Psoas muscle (tissue), 8 donors: Measurements from ENCODE around the gene CPT1B. TPM values are rescaled to one million over a fixed set of nuclear protein-coding genes. Genes with fewer than 3 reads are reported as not detected.

Source experiments
- ATAC-seq, 4 donors: fragments of 200-7000 bp; cut with Tn5 transposase; one replicate each; pipeline ENCODE4 v1.9.1; 2020; ENCODE audit warnings: moderate library complexity in 3 of 4, mild to moderate bottlenecking in 2 of 4
- DNase-seq, 2 donors: peaks; one replicate each; pipeline ENCODE4 v3.0.0-alpha.2; 2020
- H3K27ac ChIP-seq: fragments of 200-600 bp; one replicate; pipeline ENCODE4 v1.8.0; 2022
- H3K27me3 ChIP-seq, 3 donors: fragments of 200-600 bp in 1 of 3; one replicate each; pipeline versions ENCODE4 v1.6.1 to v1.8.0; 2013 to 2022; ENCODE audit warnings: low read length in 2 of 3, mild to moderate bottlenecking in 2 of 3, moderate library complexity in 1 of 3; ENCODE audit not compliant: insufficient read depth in 3 of 3
- H3K36me3 ChIP-seq, 2 donors: fragments of 200-600 bp in 1 of 2; one replicate each; pipeline versions ENCODE4 v1.6.1 to v1.8.0; 2013 to 2022; ENCODE audit warnings: low read depth in 1 of 2, mild to moderate bottlenecking in 1 of 2, moderate library complexity in 1 of 2; ENCODE audit not compliant: insufficient read depth in 1 of 2
- H3K4me1 ChIP-seq: fragments of 200-600 bp; one replicate; pipeline ENCODE4 v1.8.0; 2022
- H3K4me3 ChIP-seq: fragments of 200-600 bp; one replicate; pipeline ENCODE4 v1.8.0; 2022; ENCODE audit warnings: mild to moderate bottlenecking
- H3K9me3 ChIP-seq: fragments of 200-600 bp; one replicate; pipeline ENCODE4 v1.8.0; 2022
- CTCF ChIP-seq: fragments of 200-600 bp; IDR thresholded peaks from one replicate; pipeline ENCODE4 v1.8.0; 2022; ENCODE audit warnings: antibody characterized with exemption
- WGBS, 3 donors: extraction: QIAGEN DNeasy Blood & Tissue Kit; methylation state at CpG; one replicate each; pipeline versions ENCODE4 v1.1.6 to v1.1.7; 2013; 5-methylcytosine and 5-hydroxymethylcytosine counted together
- intact Hi-C, 2 donors: fragments of 100-400 bp; cut with DNase I; formaldehyde crosslinking; loops; one replicate each; pipeline versions ENCODE4 v1.11.0 to v1.14.2; 2022
- polyA plus RNA-seq, 3 donors: library from polyadenylated mRNA; stranded (reverse); fragments of 200-250 nt; gene quantifications; one replicate each; pipeline ENCODE4 v1.2.3, GENCODE V29; 2013
- total RNA-seq, 4 donors: library from RNA; stranded (reverse); fragmentation: NEBNext Ultra II Directional in 2 of 4; extraction: Animal tissue kit (Norgen Biotek cat#: 25700) in 2 of 4; gene quantifications; one replicate each; pipeline versions ENCODE4 v1.2.1 to v1.2.4, GENCODE V29; 2021 to 2023
- donor health status: healthy with polysubstance abuse.
- donor health status: DM: no; HTN: no; CAD: no; lungs with moderate emphysema.
- donor health status: Bipolar disorder and iron deficiency.
- donor health status: healthy.
- donor health status: DM: yes; HTN: yes; CAD: no.
- donor health status: DM: no; HTN: no; CAD: no.
- donor health status: DM: no; HTN: no; CAD: no.
- donor health status: DM: yes; HTN: yes; CAD: no.

Gene CPT1B
- total and polyA plus RNA-seq, 7 donors = 57.4 to 144 (median 87.6) TPM

GRCh38 chr22:50529897-50530579, 48.2 kb downstream of the CPT1B start, which contains the start of gene TYMP:
TYMP (minus strand) TSS chr22:50530012; CDS start chr22:50529709, 303 bp downstream.
- peak within 1 kb of the TSS; percentile 79 for H3K27ac ChIP-seq
- peaks cover 0 to 63% (median 25%) of the 10 kb centered on the region in 3 donors for H3K27me3 ChIP-seq
- 1% methylated on average over 43 to 92 of the region's 92 CpGs for WGBS, 3 donors
- no peaks in the 10 kb centered on the region for H3K36me3 ChIP-seq
- peak within 1 kb of the TSS; percentile 69 for H3K4me3 ChIP-seq
- ATAC-seq (peak; percentile 9 to 37 (median 20)), DNase-seq (peak; percentile 86 to 92)
- peaks cover 22% of the 10 kb centered on the region for H3K4me1 ChIP-seq
- H3K9me3 ChIP-seq = no peaks in the 10 kb centered on the region
- no peak for TF ChIP-seq CTCF
- intact Hi-C loops = loop anchor here (5.0 kb wide), 2 partner anchors 32 to 92 kb away; partner anchors contain the start of gene SYCE3 (in 1 of the 2)

GRCh38 chr22:50529416-50529896, 48.8 kb downstream of the CPT1B start:
- Histone ChIP-seq H3K27me3 (peaks cover 0 to 57% (median 25%) of the 10 kb centered on the region in 3 donors), H3K27ac (peak overlapping the region; percentile 79), H3K36me3 (no peaks in the 10 kb centered on the region), H3K9me3 (no peaks in the 10 kb centered on the region), H3K4me3 (peak overlapping the region; percentile 69), H3K4me1 (peaks cover 26% of the 10 kb centered on the region)
- 3 to 13% (median 6%) methylated on average over 28 to 50 of the region's 50 CpGs for WGBS, 3 donors
- DNase-seq = peak in 1 of 2 donors; percentile 75
- TF ChIP-seq CTCF = no peak
- intact Hi-C loops = loop anchor here in 1 of 2 donors (5.0 kb wide), 1 partner anchor 33 kb away; the partner anchor contains the start of gene SYCE3
- ATAC-seq = no peak

- Histone ChIP-seq H3K9me3 (no peaks in the 10 kb centered on the region), H3K4me3 (peak overlapping the region; percentile 69), H3K27me3 (peaks cover 0 to 51% (median 25%) of the 10 kb centered on the region in 3 donors), H3K4me1 (peaks cover 32% of the 10 kb centered on the region), H3K36me3 (peaks cover 0 to 2% of the 10 kb centered on the region in 2 donors), H3K27ac (peak overlapping the region; percentile 79)
- ATAC-seq (no peak), DNase-seq (no peak)
- 31 to 50% (median 44%) methylated on average over 14 to 15 of the region's 15 CpGs for WGBS, 3 donors
- intact Hi-C loops = loop anchor here in 1 of 2 donors (5.0 kb wide), 1 partner anchor 33 kb away; the partner anchor contains the start of gene SYCE3
- no peak for TF ChIP-seq CTCF
Observed at GRCh38 chr22:50528682-50529415, 49.4 kb downstream of the CPT1B start.

GRCh38 chr22:50527921-50528681, 50.1 kb downstream of the CPT1B start:
- Histone ChIP-seq H3K27ac (no peak overlapping the region), H3K4me1 (peaks cover 34% of the 10 kb centered on the region), H3K36me3 (peaks cover 0 to 9% of the 10 kb centered on the region in 2 donors), H3K9me3 (no peaks in the 10 kb centered on the region), H3K27me3 (peaks cover 0 to 44% (median 21%) of the 10 kb centered on the region in 3 donors), H3K4me3 (peak overlapping the region; percentile 95)
- ATAC-seq = no peak
- DNase-seq = peak in 1 of 2 donors; percentile 16
- no peak for TF ChIP-seq CTCF
- WGBS, 3 donors = 87 to 92% (median 88%) methylated on average over 18 of the region's 18 CpGs
- intact Hi-C loops = loop anchor here in 1 of 2 donors (5.0 kb wide), 1 partner anchor 34 kb away; the partner anchor contains the start of gene SYCE3
